NCI-H2196 treated with DMSO at 0.1 percent for 48 hours (cell line): ENCODE measurements around the gene MRPL58.
"Not testable (repeated sequence)": the region's sequence is repeated elsewhere in the genome, so short reads cannot be mapped to it uniquely, and the experiment has no call there.

Source experiments
- DNase-seq: peaks from one replicate; lab custom pipeline; 2025; ENCODE audit not compliant: unreplicated experiment; lab: John Stamatoyannopoulos, UW

Gene MRPL58

DNA sequence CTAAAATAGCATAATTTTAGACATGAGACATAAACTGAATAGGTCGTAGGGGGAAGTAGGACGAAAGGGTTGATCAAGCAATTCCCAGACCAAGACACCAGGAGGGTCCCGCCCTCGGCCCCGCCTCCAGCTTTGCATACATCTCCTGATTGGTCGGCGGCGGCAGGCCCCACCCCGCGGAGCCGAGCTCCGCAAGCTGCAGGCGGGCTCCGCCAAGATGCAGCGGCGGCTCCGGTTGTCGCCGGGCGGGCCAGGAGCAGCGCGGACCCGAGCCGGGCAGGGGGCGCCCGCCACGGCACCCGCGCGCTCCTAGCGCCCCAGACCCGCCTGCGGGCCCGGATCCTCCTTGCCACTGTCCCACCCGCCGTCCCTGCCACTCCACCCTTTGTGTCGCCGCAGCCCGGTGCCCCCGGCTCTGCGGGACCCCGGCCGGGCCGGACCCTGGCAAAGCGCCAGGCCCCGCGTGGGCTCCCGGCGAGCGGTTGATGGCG, 25.0 kb upstream of the MRPL58 start, which contains the start of gene CDR2L:
TSS of gene CDR2L (plus strand) at position 215 of the 491 bp plus-strand sequence. CDS start 412 bp downstream, outside the sequence.
- peak; percentile 90 for DNase-seq

DNA sequence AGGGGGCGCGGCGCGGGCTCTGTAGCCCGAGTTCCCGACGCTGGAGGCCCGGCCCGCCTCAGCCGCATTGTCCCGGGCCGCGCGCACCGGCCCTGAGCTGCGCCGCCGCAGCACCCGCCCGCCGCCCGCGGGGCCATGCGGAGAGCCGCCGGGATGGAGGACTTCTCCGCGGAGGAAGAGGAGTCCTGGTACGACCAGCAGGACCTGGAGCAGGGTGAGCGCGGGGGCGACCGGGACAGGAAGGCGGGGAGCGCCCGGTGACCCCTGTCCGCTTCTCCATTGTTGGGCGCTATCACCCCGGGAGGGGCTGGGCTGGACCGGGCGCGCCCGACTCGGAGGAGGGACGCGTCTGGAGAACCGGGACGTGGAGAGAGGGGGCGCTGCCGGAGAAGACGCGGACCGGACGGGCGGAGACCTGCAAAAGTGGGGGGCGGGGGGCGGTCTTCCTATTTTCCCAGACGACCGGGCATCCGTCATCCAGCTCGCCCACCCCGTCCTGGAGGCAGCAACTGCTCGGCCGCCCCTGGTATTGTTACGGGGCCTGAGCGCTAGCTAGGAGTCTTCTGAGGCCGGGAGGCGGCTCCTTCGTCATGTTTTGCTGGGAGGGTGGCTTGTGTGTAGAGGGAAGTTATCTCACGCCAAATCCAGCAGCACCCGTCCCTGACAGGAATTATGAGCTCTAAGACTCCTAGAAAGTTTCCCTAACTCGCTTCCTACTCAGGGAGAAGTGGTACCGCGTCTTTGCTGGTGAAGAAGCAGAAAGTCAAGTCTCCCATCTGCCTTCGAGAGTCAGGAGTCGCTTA, 24.4 kb upstream of the MRPL58 start:
- no peak for DNase-seq

DNA sequence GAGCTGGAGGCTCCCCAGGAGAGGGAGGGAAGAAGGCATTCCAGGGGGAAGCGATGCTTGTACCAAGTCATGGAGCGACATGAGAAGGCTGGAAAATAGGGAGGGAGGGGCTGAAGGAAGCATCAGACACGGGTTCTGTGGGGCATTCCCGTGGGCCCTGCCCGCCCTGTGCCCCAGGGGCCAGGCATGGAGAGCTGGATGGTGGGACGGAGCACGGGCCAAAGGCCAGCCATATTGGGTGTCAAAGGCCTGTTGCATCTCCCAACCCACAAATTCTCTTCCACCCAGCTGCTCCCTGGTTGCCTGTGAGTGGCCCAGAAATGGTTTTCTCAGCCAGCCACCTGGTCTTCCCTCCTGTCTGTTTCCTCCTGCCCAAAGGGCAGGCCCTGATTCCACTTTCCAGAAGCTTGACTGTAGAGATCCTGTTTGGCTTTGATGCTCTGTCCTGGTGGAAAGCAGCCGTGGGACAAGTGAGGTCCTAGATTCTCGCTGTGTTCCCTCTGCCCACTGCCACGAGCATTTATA, 21.8 kb upstream of the MRPL58 start:
- no peak for DNase-seq

DNA sequence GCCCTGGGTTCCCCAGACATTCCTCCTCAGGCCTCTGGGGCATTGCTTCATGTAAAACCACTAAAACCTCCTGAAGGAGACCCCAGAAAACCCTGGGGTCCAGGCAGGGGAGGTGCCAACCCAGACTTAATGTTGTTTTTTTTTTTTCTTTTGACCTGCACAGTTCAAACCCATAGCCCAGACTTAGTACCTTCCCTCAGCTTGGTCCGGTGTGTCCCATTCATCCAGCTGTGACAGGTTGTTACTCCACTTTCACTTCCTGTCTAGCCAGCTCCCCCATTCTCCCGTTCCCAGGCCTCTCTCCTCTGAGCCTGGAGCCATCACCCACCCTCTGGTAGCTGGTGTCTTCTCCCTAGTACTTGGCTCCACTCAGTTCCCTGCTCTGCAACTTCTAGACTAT, 20.2 kb upstream of the MRPL58 start:
- no peak for DNase-seq

DNA sequence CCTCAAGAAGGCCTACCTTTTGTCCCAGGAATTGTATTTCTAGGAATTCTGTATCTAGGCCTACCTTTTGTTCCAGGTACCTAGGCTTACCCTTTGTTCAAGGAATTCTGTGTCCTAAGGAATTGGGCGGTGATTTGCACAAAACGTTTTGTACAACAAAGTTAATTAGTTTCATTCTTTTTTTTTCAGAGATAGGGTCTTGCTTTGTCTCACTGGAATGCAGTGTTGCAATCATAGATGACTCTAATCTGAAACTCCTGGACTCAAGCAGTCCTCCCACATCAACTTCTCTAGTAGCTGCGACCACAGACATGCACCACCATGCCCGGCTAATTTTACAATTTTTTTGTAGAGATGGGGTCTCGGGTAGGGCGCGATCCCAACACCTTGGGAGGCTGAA, 18.0 kb upstream of the MRPL58 start:
- no peak for DNase-seq

DNA sequence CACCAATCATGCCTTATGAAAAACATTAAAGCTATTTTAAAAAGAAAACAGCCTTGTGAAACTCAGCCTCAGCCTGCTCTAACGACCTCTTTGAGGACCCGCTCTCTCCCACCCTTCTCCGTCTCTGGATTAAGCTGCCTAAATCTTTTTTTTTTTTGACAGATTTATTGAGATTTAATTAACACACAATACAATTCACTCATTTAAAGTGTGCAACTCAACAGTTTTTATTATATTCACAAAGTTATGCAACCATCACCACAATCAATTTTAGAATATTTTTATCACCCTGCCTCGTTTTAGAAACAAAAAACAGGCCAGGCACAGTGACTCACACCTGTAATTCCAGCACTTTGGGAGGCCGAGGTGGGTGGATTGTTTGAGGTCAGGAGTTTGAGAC, 16.6 kb upstream of the MRPL58 start:
- no peak for DNase-seq

DNA sequence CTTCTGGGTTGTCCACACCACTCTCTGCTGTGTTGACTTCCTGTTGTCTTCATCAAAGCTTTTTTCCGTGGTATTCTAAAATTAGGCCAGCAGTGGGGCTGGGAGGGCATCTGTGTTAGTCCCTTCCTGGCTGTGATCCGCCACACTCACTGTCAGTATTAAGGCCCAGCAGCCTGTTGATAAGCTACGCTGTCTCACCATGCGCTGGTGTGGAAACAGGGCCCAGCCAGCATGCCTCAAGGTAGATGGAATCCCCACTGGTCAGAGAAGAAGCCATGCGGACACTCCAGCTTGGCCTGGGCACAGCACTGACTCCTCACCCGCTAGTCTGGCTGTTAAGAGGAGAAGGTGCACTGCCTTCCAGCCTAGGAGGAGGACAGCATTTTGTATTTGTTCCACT, 13.7 kb upstream of the MRPL58 start:
- no peak for DNase-seq

DNA sequence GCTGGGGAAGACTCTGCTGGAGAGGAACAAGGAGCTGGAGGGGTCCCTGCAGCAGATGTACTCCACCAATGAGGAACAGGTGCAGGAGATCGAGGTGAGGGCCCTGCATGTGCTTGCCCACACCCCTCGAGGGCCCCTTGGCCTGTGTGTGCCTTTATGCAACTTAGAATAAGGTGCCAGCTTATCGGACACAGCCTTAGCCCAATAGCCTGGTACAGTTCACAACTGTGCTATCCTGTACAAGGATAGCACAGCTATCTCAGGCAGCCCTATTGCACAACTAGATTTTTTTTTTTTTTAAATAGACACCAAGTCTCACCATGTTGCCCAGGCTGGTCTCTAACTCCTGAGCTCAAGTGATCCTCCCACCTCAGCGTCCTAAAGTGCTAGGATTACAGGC, 12.9 kb upstream of the MRPL58 start:
- DNase-seq, result no peak

DNA sequence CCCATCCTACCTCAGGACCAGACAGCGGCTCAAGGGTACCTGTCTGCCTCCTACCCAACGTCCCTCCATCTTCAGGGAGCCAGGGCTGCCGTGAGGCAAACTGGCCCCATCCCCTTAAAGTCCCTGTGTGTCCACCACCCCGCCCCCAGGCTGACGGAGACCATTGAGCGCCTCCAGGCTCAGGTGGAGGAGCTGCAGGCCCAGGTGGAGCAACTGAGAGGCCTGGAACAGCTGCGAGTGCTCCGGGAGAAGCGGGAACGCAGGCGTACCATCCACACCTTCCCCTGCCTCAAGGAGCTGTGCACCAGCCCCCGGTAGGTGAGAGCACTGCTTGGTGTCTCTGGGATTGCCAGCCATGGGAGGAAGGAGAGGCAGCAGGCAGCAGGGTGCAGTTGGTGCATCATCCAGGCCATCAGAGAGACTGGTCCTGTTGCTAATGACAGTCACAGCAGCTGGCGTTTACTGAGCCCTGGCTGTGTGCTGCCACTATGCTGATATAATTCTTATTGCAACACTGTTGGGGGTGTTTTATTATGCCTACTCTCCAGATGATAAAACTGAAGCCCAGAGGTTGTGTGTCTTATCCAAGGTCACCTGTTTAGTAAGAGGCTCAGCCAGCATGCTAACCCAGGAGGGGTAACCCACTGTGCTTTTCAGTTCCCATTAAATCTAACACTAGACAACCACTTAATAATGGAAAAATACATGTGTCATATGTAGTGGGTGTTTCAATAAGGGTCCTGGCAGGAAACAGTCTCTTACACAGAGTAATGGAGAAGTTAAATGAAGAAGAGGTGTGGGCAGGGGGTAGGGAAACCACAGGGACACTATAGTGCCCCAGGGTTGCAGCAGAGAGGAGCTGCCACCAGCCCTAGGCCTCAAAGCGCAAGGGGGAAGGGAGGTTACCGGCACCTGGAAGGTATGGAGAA, 10.3 kb upstream of the MRPL58 start:
- DNase-seq, result no peak

DNA sequence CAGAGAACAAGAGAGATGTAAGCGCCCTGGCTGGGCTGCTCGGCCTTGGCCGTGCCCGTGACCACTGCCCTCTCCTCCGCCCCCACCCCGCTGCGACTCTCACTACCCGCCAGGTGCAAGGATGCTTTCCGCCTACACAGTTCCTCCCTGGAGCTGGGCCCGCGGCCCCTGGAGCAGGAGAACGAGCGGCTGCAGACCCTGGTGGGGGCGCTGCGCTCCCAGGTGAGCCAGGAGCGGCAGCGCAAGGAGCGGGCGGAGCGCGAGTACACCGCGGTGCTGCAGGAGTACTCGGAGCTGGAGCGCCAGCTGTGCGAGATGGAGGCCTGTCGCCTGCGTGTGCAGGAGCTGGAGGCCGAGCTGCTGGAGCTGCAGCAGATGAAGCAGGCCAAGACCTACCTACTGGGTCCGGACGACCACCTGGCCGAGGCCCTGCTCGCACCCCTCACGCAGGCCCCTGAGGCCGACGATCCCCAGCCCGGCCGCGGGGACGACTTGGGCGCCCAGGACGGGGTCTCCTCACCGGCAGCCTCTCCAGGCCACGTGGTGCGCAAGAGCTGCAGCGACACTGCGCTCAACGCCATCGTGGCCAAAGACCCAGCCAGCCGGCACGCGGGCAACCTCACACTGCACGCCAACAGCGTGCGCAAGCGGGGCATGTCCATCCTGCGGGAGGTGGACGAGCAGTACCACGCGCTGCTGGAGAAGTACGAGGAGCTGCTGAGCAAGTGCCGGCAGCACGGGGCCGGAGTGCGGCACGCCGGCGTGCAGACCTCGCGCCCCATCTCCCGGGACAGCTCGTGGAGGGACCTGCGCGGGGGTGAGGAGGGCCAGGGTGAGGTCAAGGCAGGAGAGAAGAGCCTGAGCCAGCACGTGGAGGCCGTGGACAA, 9.2 kb upstream of the MRPL58 start:
- no peak for DNase-seq

DNA sequence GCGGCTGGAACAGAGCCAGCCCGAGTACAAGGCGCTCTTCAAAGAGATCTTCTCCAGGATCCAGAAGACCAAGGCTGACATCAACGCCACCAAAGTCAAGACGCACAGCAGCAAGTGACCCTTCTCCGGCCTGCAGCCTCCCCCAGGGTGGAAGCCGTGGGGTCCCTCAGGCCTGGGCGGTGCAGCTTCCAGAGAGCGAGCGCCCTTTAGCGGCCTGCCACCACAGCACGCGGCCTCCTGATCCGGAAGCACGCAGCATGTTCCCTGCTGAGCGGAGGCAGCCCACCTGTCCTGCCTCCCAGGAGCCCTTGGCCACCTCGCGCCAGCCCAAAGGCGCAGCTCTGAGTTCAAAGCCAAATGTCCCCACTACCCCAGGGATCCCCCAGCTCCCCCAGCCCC, 8.5 kb upstream of the MRPL58 start:
- no peak for DNase-seq

DNA sequence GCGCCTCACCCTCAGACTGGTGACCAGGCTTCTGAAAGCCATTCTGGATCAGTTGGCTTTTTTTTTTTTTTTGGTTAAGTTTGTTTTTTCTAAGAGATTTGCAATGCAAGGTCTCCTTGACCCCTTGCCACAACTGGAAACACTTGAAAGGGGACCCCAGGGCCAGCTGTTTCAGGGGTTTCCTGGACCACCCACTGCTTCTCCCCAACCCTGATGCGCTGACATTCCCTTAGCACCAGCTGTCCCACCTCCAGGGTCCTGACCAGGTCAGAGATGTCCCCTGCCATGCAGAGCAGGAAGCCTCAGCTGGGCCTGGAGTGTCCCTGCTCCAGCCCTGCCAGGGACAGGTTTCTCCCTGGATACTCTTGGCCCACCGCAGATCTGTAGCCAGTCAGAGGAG, 8.1 kb upstream of the MRPL58 start:
- no peak for DNase-seq

DNA sequence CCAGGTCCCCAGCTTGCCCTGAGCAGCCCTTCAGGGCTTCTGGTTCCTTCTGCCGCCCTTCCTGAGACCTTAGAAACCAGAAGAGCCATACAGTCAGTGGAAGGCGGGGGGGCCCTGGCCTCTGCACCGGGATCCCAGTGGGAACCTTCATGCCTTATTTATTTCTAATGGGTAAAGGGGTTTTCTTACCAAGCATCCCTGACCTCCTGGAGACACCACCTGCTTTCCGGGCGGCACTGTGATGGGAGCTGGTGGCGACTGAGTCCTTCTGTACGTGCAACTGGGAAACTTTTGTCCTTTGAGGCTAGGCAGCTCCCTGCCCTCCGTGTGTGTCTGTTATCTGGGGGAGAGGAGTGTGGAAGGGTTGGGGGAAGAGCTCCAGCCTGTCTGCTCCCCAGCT, 7.2 kb upstream of the MRPL58 start:
- no peak for DNase-seq

DNA sequence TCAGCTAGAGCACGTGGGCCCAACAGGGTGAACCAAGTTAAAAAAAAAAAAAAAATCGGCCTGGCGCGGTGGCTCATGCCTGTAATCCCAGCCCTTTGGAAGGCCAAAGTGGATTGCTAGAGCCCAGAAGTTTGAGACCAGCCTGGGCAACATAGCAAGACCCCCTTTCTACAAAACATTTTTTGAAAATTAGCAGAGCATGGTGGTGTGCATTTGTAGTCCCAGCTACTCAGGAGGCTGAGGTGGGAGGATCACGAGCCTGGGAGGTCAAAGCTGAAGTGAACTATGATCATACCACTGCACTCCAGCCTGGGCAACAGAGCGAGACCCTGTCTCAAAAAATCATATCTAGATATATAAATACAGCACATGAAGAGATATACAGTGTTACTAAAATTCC, 6.4 kb upstream of the MRPL58 start:
- not testable (repeated sequence) for DNase-seq

DNA sequence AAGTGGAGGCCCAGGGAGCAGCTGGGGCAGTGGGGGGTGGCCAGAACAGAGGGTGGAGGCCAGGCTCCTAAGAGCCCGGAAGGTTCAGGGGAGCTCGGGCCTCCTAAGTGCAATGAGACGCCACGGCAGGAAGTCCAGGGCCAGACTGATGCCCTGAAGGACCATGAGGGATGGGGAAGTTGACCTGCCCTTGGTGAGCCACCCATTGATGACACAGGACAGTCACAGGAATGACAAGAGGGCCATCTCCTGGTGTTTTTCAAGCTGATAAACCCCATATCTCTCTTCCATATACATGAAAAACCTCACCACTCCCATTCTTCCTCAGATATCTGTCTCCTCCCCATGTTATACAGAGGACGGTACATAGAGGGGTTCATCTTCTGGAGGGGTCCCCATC, 5.8 kb upstream of the MRPL58 start:
- DNase-seq, result no peak

DNA sequence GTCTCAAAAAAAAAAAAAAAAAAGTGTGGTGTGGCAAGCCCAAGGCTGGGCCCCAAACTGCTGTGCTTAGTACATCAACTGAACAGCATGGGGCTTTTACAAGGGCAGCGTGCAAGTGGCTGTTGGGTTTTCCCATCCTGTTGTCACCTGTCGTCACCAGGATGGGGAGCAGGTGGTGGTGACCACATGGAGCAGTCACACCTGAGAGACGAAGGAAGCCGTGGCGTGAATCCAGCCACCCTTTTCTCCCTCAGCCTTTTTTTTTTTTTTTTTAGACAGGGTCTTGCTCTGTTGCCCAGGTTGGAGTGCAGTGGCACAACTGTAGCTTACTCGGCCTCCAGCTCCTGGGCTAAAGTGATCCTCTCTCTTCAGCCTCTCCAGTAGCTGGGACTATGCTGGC, 4.1 kb upstream of the MRPL58 start:
- no peak for DNase-seq

DNA sequence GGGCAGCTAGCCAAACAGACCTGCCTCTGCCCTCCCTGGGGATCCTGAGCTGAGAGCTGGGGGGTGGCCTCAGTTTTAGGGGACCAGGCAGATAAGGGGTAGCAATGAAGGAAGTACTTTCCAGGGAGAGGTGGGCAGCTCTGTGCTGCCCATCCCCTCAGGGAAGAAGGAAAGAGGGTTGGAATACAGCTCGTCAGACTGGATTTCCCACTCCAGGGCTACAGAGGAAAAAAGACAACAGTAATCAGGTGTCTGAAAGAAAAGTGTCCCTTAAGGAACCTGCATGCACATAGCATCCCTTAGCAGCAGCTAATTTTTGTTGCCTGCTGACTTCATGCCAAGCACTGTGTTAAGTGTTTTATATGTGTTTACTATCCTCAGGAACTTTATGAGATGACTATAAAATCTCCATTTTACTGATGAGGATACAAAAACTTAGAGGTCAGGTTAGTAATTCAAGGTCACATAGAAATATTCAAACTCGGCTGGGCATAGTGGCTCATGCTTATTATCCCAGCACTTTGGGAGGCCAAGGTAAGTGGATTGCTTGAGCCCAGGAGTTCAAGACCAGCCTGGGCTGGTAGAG, 3.2 kb upstream of the MRPL58 start:
- DNase-seq, result no peak

DNA sequence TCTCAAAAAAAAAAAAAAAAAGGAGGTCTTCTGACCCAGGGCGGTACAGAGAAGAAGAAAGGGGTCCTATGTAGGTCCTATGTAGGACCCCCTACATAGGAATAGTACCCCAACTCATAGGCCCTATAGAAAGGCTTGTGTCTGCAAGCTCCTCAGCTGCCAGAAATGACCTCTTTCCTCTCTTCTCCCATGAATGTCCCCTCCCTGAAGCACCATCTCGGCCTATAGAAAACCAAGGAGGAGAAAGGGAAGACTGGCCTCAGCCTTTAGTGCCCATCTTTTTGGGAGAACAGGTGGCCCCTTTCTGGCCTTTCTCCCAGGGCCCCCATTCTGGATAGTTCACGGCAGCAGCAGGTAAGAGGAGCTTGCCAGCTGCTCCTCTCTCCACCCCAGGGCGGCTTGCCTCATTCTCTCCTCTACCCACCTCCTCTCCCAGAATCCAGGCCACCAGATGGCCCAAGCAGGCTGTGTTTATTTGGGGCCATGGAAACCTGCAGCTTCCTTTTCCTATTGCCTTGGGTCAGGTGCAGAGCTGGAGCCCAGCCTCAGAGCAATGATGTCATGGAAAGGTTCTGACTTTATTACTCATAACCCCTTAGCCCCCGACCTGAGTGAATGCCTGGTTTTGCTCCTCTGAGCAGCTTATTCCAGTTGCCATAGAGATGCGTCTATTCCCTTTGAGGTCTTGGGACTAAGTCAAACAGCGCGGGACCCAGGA, 1.6 kb upstream of the MRPL58 start:
- peak; percentile 92 for DNase-seq

DNA sequence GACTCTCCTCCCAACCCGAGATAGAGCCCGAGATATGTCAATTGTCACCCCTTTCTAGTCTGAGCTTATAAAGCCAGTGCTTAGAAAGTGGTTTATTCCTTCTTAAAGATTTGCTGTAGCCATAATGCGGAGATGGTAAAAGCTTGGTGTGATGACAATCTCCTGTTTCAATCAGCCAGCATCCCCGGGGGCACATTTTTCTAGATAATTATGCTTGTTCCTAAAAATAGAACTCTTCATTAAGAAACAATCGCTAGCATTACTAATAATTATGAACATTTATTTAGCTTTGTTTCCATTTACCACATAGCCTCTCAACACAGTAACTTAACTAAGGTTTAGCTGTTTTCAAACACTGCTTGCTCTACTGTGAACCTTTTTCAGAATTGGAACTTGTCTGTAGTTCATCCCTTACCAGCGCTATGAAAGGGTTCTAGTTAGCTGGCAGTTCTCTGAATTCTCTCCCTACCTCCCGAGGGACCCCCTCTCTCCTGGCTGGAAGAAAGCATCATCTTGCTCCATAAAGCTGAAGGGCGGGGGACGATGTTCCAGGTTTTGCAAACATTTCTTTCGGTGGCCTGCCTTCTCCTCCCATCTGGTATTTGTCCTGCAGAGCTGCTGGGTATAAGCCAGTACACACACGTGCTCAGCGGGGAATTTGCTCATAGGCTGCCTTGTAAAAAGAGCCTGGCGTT, 922 bp upstream of the MRPL58 start:
- peak; percentile 58 for DNase-seq
